ENCODE data around the gene SCIN.
"Not testable (repeated sequence)": the region's sequence is repeated elsewhere in the genome, so short reads cannot be mapped to it uniquely, and the experiment has no call there.

SCIN gene

DNA sequence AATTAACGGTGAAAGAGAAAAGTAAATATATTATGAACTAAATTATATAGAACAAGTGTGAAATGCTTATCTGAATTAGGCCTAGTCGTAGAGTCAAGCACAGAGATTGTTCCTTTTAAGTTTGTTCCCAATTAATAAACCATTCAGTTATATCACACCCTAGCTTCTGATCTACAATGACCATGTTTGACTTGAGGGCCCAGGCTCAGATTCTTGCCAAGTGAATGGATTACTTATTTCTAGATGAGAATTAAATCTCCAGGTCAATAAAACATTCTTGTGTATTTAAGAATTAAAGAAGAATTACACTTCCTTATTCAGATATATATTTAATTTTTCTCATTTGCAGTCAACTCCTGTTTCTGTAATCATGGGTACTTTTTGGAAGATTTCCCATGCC, 79.6 kb downstream of the SCIN start:
- no peak for DNase-seq

DNA sequence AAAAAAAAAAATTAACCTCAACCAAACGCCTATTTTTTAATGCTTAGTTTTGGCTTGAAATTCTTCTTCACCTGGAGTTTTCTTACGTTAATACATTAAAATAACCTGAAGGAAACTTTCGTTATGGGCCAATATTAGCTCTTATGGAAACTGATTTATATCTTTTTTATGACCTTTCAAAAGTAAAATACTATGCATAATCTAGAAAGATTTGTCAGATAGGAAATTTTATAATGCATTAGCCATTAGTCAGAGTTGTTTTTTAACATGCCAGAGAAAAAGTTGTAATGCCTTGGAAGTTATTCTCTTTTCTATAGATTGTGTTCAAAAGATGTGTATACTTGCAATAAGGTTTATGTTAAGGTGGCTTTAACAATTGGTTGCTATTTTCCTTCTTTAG, 82.6 kb downstream of the SCIN start:
- no peak for DNase-seq

DNA sequence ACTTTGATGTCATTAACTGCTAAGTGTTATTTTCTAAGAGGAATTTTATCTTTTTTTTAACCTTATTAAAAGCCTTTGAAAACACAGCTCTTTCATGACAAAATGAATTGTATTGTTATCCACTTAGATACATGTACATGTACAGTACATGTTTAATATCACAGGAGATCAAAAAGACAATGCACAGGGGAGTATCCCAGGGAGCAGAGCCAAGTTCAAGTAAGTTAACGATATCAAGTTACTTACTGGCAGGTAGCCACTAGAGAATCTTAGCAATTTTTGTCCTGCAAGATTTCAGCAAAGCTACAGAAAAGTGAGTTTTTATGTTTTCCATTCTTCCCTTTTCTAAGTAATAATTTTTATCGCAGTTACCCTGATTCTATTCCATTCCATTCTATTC, 83.0 kb downstream of the SCIN start:
- DNase-seq, result no peak

DNA sequence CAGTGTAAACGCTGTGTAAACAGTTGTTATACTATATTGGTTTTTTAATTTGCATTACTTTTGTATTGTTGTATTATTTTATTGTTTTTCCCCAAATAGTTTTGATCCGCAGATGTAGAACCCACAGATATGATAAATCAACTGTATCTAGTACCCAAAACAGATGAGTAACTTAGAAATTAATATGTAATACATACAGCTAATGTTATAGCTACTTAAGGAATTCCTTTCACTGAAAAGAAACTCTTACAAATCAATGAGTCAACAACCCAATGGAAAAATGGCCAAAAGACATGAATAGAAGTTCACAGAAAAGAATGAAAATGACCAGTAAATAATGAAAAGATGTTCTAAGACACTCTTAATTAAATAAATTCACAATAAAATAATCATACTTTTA, 84.6 kb downstream of the SCIN start:
- DNase-seq, result no peak

DNA sequence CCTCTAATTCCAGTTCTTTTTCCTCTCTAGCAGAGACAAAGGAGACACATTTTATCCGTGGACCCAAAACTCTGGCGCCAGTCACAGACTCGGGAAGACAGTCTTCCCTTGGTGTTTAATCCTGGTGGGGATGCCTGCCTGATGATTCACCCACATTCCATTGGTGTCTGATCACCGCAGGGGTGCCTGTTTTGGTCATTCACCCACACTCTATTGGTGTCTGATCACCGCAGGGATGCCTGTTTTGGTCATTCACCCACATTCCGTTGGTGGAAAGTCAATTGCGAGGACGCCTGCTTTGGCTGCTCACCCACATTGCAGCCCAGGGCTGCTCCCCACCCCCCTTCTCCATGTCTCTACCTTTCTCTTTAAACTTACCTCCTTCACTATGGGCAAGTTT, 89.9 kb downstream of the SCIN start:
- DNase-seq, result not testable (repeated sequence)

DNA sequence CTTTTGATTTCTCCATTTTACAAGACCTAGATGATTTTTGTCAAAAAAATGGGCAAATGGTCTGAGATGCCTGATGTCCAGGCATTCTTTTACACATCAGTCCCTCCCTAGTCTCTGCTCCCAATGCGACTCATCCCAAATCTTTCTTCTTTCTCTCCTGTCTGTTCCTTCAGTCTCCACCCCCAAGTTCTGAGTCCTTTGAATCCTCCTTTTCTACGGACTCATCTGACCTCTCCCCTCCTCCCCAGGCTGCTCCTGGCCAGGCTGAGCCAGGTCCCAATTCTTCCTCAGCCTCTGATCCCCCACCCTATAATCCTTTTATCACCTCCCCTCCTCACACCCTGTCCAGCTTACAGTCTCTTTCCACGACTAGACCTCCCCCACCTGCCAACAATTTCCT, 90.5 kb downstream of the SCIN start:
- DNase-seq, result not testable (repeated sequence)

DNA sequence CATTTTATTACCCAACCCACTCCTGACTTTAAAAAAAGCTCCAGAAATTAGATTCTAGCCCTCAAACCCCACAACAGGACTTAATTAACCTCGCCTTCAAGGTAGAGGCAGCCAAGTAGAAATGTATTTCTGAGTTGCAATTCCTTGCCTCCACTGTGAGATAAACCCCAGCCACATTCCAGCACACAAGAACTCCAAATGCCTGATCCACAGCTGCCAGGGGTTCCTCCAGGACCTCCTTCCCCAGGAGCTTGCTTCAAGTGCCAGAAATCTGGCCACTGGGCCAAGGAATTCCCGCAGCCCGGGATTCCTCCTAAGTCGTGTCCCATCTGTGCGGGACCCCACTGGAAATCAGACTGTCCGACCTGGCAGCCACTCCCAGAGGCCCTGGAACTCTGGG, 91.1 kb downstream of the SCIN start:
- no peak for DNase-seq

DNA sequence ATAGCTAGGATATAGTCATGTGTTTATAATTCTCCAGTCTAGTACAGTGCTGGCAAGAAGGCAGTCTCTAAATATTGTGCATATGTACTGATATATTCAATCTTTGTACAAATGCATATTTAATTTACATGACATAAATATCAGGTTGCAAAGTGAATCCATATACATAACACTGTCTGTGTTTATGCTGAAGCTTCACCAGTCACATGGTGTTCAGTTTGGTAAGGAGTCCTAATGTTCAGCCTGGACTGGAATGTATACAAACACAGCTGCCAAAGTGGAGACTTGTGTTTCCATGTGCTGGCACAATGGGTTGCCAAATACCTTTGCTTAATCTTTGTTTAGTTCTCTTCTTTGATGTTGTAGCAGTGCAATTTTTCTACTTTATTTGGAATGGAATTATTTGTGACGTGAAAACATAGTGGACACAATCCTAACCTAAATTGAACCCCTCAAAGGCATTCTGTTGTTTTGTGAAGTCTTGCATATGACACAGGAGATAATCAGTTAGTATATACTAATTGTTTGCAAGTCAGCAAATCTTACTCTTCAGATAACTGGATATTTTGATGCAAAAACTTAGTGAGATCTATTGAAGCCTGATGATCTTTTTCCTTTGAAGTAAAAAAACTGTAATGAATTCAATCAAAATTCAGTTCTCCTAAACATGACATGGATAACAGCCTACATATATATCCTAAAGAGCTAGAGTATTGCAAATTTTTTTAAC, 99.6 kb downstream of the SCIN start:
- DNase-seq, result no peak

DNA sequence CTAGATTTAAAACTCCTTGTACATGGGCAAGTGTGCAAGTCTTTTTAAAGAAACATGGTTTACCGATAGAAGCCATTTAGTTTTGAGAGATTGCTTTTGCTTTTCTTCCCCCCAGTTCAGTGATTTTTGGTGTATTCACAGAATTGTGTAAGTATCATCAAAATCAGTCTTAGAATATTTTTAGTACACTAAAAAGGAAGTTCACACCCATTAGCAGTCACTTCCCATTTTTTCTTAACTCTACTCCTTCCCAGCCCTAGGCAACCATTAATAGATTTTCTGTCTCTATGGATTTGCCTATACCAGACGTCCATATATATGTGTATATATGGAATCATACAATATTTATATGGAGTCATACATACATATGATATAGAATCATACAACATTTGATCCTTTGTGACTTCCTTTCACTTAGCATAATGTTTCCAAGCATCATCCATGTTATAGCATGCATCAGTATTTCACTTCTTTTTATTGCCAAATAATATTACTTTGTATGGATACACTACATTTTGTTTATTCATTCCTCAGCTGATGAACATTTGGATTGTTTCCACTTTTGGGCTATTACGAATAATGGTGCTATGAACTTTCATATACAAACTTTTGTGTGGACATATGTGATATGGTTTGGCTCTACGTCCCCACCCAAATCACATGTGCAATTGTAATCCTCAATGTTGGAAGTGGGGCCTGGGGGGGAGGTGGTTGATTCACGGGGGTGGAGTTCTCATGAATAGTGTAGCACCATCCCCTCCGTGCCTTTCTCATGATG, 100.4 kb downstream of the SCIN start:
- DNase-seq, result no peak

DNA sequence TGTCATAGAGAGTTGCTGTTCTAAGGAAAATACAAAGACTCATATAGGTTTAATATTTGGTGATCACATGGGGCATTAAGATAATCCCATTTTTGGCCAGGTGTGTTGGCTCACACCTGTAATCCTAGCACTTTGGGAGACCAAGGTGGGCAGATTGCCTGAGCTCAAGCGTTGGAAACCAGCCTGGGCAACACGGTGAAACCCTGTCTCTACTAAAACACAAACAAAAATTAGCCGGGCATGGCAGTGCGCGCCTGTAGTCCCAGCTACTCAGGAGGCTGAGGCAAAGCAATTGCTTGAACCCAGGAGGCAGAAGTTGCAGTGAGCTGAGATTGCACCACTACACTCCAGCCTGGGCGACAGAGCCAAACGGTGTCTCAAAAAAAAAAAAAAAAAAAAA, 102.9 kb downstream of the SCIN start:
- DNase-seq, result not testable (repeated sequence)

DNA sequence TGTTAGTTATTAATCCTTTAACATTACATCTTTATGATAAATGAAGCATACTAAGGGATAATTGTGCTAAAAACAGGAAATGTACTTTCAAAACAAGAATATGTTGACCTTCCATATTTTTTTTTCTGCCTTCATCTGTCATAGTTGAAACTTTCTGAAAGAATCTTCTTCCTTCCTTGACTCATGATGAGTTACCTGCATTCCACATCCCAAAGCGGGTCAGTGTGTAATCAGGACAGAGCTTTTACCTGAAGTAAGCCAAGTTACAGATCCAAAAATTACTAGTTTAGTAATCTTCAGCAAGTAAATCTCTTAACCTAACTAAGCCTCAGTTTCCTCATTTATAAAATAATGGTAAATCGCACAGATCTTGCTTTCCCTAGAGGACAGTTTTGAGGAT, 103.5 kb downstream of the SCIN start:
- no peak for DNase-seq

DNA sequence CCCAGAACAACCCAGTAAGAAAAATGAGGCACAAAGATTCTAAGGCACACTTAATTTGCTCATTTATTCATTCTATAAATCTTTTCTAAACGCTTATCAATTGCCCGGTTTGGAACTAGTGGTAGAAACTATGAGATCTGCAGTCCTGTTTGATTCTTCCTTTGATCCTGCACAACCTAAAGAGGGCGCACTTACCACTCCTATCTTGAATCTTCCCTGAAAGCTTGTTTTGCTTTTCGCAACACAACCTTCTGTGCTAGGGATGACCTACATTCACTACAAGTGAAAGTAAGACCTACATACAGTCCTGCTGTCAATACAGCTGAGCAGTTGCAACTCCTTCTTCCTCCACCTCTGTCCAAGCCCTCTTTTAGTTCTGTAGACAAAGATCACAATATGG, 104.3 kb downstream of the SCIN start:
- DNase-seq, result peak; percentile 24

DNA sequence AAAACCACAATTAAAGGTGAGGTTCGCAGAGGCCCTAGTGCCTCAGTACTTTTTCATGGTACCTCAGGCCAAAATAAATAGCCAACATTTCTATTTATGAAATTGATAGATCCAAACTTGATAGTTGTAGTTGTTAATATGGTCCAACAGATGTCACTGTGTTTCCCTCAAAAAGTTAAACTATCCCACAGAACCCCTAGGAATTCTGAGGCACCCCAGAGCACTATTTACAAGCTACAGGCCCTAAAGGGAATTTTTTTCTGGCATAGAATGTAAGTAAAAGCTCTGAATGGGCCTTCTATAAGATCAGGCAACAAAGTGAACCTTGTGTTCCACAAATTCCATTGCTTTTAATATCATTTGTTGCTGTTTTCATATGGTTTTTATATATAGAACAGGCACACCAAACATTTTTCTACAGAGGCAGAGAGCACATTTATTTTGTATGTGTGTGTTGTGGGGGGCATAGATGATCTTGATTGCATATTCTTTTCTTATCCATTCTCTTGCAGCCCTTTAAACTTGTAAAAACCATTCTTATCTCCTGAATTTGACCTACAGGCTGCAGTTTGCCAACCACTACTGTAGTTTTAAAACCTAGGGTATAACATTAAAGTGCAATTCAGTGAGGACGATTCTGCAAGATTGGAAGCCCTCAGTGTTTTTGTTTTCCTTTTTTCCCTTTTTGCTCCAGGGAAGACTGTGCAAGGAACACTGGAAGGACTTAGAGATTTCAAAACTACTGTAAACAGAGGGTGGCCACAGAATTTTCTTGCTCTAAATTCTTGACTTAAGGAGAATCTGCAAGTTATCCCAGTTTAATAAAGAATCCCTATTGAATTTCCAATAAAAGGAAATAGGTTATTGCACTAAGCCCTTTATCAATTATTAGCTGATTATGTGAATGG, 113.4 kb downstream of the SCIN start:
- no peak for DNase-seq

DNA sequence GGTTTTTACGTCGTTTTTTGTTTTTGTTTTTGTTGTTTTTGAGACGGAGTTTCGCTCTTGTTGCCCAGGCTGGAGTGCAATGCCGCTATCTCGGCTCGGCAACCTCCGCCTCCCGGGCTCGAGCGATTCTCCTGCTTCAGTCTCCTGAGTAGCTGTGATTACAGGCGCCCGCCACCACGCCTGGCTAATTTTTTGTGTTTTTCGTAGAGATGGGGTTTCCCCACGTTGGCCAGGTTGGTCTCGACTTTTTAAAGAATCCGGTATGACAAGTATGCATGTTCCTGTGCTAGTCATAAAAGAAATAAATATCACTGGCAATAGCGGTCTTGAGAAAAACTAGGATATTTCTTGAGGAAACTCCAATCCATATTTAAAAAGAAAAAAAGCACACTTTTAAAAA, 114.2 kb downstream of the SCIN start:
- DNase-seq, result no peak

DNA sequence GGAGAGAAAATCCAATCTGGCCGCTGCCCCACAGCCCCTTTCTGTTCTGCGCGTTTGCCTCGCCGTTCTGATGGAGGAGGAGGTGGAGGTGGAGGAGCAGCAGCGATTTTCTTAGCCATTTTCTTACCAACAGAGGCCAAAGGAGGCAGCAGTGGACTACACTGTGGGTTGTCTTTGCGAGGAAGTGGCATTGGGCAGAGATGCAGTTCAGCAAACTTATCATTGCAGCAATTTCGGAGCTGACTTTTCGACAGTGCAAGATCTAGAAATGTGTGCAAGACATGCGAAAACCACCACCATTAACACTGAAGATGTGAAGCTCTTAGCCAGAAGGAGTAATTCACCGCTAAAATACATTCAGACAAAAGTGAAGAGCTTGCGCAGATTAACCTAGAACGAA, 115.0 kb downstream of the SCIN start:
- peak; percentile 20 for DNase-seq

DNA sequence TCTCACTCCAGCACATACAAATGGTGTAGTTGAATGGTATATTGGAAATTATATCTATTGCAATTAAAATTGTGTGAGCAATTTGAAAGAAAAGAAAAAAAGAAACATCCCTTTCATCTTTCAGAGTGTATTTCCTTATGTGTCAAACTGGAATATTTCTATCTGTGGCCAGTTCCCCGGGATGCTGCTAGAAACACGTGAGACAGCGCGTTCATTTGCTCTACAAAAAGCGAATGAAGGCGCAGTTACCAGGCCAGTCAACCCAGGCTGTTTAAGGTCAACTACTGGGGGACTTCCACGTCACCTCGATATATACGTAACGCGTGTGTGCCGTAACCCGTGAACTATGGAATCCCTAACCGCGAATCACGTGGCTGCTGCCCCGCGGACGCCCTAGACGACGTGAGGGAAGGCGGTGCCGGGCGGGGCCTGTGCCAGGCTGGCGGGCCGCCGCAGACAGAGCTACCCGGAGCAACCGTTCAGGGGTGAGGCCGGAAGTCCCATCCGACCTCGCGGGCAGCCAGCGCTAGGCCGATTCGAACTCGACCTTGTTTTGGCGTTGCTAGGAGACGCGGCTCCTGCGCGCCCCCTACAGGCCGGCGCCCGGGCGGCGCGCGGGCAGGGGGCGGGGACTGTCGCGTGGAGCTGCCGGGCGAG, 115.8 kb downstream of the SCIN start:
- DNase-seq, result peak; percentile 90

DNA sequence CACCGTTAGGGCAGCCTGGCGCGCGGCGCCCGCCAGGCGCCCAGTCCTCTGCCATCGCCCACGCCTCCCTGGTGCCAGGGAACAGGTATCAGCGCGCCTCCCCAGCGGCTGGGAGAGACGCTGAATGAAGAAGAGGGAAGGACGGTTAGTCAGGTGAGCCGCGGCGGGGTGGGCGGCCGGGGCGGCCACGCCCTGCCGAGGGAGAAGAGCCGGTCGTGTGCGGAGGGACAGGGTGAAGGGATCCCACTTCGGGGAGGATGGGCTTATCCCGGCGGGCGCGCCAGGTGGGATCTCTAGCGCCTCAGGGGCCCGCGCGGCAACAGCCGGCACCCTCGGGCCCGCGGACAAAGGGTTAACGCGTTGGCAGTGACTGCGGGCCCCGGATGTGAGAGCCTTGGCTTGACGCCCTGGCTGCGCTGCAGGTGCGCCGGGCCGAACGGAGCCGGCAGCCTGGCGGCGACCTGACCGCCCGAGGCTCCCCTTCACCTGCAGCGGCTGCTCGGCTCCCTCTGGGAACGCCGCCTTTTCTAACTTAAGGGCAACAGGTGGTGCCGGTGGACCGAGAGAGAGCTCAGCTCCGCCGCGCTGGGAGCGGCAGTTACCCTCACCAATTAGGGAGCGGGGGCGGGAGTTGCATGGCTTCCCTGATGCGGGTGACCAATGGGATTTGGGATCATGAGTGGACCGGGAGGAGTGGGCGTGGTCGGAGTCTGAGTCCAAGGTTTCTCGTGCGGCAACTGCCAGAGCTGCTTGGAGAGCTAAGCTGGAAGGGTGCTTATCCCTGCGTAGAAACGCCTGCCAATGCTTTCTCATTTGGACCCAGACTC, 116.6 kb downstream of the SCIN start, which contains the start of gene ARL4A:
ARL4A (plus strand) TSS at position 743 of the 827 bp plus-strand sequence. CDS start 622 bp downstream, outside the sequence.
- DNase-seq, result peak; percentile 87

DNA sequence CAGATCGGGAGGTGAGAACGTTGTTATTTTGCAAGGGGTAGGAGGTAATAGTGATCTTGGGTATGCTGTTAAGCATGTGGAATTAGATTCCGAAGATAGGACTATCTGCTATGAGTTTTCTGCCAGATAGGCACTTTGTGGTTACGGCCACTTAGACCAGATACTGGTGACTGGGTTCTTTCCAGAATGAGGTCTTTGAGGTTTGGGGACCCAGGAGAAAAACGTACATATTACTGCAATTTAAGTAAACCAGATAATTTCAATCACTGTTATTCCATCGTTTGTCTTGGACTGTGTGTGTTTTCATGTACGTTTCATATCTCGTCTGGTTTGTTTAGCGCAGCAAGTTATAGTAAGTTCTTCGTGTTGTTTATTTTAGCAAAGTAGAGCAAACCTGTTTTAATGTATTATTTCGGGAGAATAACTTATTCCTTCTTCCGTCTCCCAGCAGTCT, 117.2 kb downstream of the SCIN start:
- DNase-seq, result no peak

DNA sequence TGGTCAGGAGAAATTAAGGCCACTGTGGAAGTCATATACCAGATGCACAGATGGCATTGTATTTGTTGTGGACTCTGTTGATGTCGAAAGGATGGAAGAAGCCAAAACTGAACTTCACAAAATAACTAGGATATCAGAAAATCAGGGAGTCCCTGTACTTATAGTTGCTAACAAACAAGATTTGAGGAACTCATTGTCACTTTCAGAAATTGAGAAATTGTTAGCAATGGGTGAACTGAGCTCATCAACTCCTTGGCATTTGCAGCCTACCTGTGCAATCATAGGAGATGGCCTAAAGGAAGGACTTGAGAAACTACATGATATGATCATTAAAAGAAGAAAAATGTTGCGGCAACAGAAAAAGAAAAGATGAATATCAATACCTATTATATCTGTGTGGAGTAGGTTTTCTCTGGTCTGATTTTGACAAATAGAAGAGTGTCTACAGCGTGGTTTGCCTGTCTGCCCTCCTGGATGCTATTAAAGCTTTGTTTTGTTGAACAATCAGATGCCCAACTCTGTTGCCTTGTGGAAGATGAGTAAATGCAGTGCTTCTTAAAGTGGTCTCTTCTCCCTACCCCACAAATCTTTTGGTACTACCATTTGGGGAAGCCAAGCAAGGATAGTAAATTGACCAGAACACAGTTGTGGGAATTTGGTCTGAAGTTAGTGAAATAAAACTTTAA, 118.1 kb downstream of the SCIN start:
- DNase-seq, result not testable (repeated sequence)

DNA sequence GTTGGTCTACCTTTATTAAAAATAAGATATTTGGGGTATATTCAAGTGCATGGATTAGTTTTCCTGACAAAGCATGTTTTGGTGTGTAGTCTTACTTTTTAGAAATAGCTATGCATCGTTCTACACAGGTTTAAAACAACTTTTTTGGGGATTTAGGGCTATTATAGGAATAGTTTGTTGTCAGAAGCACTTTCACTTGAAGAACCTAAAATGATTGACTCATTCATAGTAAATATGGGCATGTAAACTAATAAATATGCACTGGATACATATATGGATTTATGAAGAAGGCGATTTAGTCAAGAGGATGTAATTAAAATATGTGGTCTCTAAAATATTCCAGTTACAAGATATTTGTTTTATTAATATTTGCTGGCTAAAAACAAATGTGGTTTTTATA, 118.9 kb downstream of the SCIN start:
- no peak for DNase-seq

All from activated CD8-positive, alpha-beta memory T cell treated with anti-CD3 and anti-CD28 coated beads, Interleukin-2, amount 50 U/mL, for 4 hours (primary cell).